K562 (cell line): ENCODE measurements around the gene MDC1. TPM values are rescaled to one million over a fixed set of nuclear protein-coding genes. Genes with fewer than 3 reads are reported as not detected.

Experiments used
- COPS2 ChIP-seq: fragments of 450-650 bp; conservative IDR thresholded peaks from 2 replicates; pipeline ENCODE4 v1.6.1; 2016; ENCODE audit warnings: mild to moderate bottlenecking, moderate library complexity
- ELF4 ChIP-seq: fragments of 450-650 bp; formaldehyde crosslinking; IDR thresholded peaks from 2 replicates; pipeline ENCODE4 v1.4.0; 2022; ENCODE audit warnings: missing genetic modification characterization
- ETV1 ChIP-seq: fragments of 450-650 bp; conservative IDR thresholded peaks from 2 replicates; pipeline ENCODE4 v1.6.1; 2016; ENCODE audit warnings: missing genetic modification characterization, control low read depth, low read depth, missing compliant biosample characterization
- FIP1L1 ChIP-seq: fragments of 200-400 bp; formaldehyde crosslinking; IDR thresholded peaks from 2 replicates; pipeline ENCODE4 v1.6.1; 2018; ENCODE audit warnings: mild to moderate bottlenecking, low read depth, low read length; ENCODE audit not compliant: poor library complexity, severe bottlenecking
- HIVEP1 ChIP-seq: fragments of 250-450 bp; sonication (Bioruptor Pico); IDR thresholded peaks from 2 replicates; pipeline ENCODE4 v1.4.0; 2020; ENCODE audit warnings: mild to moderate bottlenecking
- ILK ChIP-seq: fragments of 450-650 bp; IDR thresholded peaks from 2 replicates; pipeline ENCODE4 v1.6.1; 2016; ENCODE audit warnings: missing genetic modification characterization, low read depth, mild to moderate bottlenecking, missing compliant biosample characterization, moderate library complexity, borderline replicate concordance
- IRF9 ChIP-seq: fragments of 450-650 bp; IDR thresholded peaks from 2 replicates; pipeline ENCODE4 v1.6.1; 2016; ENCODE audit warnings: missing biosample characterization, missing genetic modification characterization
- KLF6 ChIP-seq: fragments of 250-450 bp; sonication (Bioruptor Pico); IDR thresholded peaks from 2 replicates; pipeline ENCODE4 v1.4.0; 2020; ENCODE audit warnings: mild to moderate bottlenecking, moderate library complexity, borderline replicate concordance
- PURB ChIP-seq: sonication (generic); formaldehyde crosslinking; IDR thresholded peaks from 2 replicates; pipeline ENCODE4 v1.9.0; 2021; ENCODE audit warnings: low read depth, mild to moderate bottlenecking, missing genetic modification reagents
- SUPT5H ChIP-seq: fragments of 450-650 bp; IDR thresholded peaks from 2 replicates; pipeline ENCODE4 v1.6.1; 2016
- ZNF316 ChIP-seq: fragments of 450-650 bp; IDR thresholded peaks from 2 replicates; pipeline ENCODE4 v1.6.1; 2016
- ZNF77 ChIP-seq: fragments of 250-450 bp; sonication (Bioruptor Pico); IDR thresholded peaks from 2 replicates; pipeline ENCODE4 v1.5.0; 2020
- polyA plus RNA-seq, 8 experiments: library from polyadenylated mRNA; depleted of rRNA in 4 of 8; stranded (reverse) in 5 of 8; unstranded in 3 of 8; fragments of >200 nt; fragmentation: Nextera tagmentation in 2 of 8; fragmentation: Illumina TruSeq in 1 of 8; extraction: Ambion mirVana in 2 of 8; extraction: Trizol in 1 of 8; gene quantifications; 2 replicates each; pipeline versions ENCODE4 v1.2.1 to v1.2.3, GENCODE V29; 2011 to 2014; ENCODE audit warnings: inconsistent platforms in 1 of 8, missing spikeins in 1 of 8
- total RNA-seq, 7 experiments: library from RNA; depleted of rRNA in 6 of 7; stranded (reverse); fragments of >200 nt in 6 of 7; fragmentation: Illumina TruSeq in 2 of 7; extraction: Trizol in 2 of 7; gene quantifications; 2 replicates each; pipeline versions ENCODE4 v1.2.1 to v1.2.3, GENCODE V29; 2011 to 2021; ENCODE audit warnings: low replicate concordance in 1 of 7
- TF ChIP-seq, protein P1 (sequence below): fragments of 250-450 bp; sonication (Bioruptor Pico); IDR thresholded peaks from 2 replicates; pipeline ENCODE4 v1.4.0; 2020; ENCODE audit warnings: mild to moderate bottlenecking, moderate library complexity
- TF ChIP-seq, protein P2 (sequence below), 2 experiments: fragments of 450-650 bp; formaldehyde crosslinking in 1 of 2; IDR thresholded peaks; 2 replicates each; pipeline versions ENCODE4 v1.4.0 to v1.6.1; 2014 to 2020; ENCODE audit warnings: mild to moderate bottlenecking in 2 of 2, borderline replicate concordance in 1 of 2, low read depth in 1 of 2

The MDC1 gene
- total and polyA plus RNA-seq, 9 of the 15 experiments (the other 6 are each of a cell fraction or from before 2014, with no cell fraction given), result 8.2 to 114 (median 20.0) TPM

DNA sequence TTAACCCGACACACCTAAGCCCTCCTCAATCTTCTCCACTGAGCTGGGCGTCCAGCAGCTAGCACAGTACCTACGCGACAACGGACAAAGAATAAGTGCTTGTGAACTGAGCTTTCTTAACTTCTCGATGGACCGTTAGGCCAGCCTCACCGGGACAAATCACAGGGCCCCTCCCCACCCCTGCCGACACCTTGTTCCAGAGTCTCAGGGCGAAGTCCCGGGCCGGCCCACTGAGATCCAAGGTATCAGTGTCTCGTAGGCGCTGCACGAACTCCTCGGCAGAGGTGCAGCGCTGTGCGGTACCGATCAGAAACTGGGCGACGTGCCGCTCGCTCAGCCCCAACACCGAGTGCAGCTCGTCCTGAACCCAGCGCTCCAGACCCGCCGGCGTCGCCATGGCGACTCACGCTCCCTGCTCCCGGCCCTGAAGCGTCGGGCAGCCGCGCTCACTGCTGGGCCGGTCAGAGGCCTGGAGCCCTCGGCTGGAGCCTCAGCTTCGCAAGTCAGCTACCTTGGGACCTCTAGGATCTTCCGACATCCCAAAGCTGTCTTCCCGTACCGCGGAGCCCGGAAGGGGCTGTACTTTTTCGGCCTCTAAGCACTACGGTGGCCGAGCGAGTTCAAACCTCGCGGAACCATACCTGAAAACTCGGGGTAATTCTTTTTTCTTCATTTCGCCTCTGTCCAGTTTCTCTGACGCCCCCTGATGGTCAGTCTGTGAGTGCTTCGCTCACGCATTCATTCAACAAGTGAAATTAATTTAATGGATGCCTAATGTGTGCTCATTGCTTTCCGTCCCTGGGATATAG is 44.4 kb downstream of the MDC1 start, which contains the start of gene DHX16 (continued):
- TF ChIP-seq, protein P1, sequence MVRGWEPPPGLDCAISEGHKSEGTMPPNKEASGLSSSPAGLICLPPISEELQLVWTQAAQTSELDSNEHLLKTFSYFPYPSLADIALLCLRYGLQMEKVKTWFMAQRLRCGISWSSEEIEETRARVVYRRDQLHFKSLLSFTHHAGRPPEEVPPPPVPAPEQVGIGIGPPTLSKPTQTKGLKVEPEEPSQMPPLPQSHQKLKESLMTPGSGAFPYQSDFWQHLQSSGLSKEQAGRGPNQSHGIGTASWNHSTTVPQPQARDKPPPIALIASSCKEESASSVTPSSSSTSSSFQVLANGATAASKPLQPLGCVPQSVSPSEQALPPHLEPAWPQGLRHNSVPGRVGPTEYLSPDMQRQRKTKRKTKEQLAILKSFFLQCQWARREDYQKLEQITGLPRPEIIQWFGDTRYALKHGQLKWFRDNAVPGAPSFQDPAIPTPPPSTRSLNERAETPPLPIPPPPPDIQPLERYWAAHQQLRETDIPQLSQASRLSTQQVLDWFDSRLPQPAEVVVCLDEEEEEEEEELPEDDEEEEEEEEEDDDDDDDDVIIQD (CRISPR knock-in tag), result no peak
- TF ChIP-seq KLF6 (CRISPR knock-in tag), result no peak
- TF ChIP-seq ILK, result no peak
- peak; percentile 49; the same call in 1 of the 2 replicates for TF ChIP-seq ETV1
- TF ChIP-seq ZNF316, result no peak
- TF ChIP-seq SUPT5H, result peak; percentile 80
- no peak for TF ChIP-seq COPS2
- TF ChIP-seq ELF4 (CRISPR knock-in tag), result peak; percentile 58; the same call in 1 of the 2 replicates
- no peak for TF ChIP-seq ZNF77
- TF ChIP-seq, protein P2, sequence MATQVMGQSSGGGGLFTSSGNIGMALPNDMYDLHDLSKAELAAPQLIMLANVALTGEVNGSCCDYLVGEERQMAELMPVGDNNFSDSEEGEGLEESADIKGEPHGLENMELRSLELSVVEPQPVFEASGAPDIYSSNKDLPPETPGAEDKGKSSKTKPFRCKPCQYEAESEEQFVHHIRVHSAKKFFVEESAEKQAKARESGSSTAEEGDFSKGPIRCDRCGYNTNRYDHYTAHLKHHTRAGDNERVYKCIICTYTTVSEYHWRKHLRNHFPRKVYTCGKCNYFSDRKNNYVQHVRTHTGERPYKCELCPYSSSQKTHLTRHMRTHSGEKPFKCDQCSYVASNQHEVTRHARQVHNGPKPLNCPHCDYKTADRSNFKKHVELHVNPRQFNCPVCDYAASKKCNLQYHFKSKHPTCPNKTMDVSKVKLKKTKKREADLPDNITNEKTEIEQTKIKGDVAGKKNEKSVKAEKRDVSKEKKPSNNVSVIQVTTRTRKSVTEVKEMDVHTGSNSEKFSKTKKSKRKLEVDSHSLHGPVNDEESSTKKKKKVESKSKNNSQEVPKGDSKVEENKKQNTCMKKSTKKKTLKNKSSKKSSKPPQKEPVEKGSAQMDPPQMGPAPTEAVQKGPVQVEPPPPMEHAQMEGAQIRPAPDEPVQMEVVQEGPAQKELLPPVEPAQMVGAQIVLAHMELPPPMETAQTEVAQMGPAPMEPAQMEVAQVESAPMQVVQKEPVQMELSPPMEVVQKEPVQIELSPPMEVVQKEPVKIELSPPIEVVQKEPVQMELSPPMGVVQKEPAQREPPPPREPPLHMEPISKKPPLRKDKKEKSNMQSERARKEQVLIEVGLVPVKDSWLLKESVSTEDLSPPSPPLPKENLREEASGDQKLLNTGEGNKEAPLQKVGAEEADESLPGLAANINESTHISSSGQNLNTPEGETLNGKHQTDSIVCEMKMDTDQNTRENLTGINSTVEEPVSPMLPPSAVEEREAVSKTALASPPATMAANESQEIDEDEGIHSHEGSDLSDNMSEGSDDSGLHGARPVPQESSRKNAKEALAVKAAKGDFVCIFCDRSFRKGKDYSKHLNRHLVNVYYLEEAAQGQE (IDR thresholded peaks at IDR 0.05; ENCODE audit: borderline replicate concordance), result peak; percentile 64; the same call in 1 of the 2 replicates
- TF ChIP-seq, protein P2 (CRISPR knock-in tag; IDR thresholded peaks at IDR 0.05; ENCODE audit: low read depth), result peak; percentile 79; the same call in 1 of the 2 replicates
- no peak for TF ChIP-seq PURB (CRISPR knock-in tag)
- TF ChIP-seq HIVEP1, result no peak
- no peak for TF ChIP-seq IRF9 (tag)
- peak; percentile 33 for TF ChIP-seq FIP1L1
